ENCODE measurements around the gene MMAB.

The MMAB gene

GRCh38 chr12:109611223-109611622, 37.9 kb upstream of the MMAB start:
- H3K4me3 Mint-ChIP-seq = no peak overlapping the region
- no peaks in the 10 kb centered on the region for H3K9me3 Mint-ChIP-seq
- peaks cover 19% of the 10 kb centered on the region for H3K4me1 Mint-ChIP-seq
- H3K36me3 Mint-ChIP-seq (ENCODE audit: low read depth) = no peaks in the 10 kb centered on the region
- no peak overlapping the region for H3K27ac Mint-ChIP-seq
- no peak for TF ChIP-seq CTCF (IDR thresholded peaks at IDR 0.05; ENCODE audit: unreplicated experiment in 3 of 3)
- H3K27me3 Mint-ChIP-seq (ENCODE audit: low read depth) = peaks cover 77% of the 10 kb centered on the region

DNA sequence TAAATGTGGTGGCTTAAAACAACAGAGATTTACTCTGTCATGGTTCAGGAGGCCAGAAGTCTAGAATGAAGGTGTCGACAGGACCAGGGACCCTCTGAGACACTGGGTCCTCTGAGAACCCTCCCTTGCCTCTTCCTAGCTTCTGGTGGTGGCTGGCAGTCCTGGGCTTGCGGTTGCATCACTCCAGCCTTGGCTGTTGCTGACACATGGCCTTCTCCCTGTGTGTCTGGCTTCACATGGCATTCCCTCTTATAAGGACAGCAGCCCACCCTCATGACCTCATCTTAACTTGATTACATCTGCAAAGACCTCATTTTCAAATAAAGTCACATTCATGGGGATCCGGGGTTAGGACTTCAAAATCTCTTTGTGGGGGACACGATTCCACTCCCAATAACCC, 37.2 kb upstream of the MMAB start:
- no peaks in the 10 kb centered on the region for H3K9me3 Mint-ChIP-seq
- no peak overlapping the region for H3K27ac Mint-ChIP-seq
- H3K27me3 Mint-ChIP-seq (ENCODE audit: low read depth) = peaks cover 70% of the 10 kb centered on the region
- H3K4me1 Mint-ChIP-seq = peaks cover 22% of the 10 kb centered on the region
- no peaks in the 10 kb centered on the region for H3K36me3 Mint-ChIP-seq (ENCODE audit: low read depth)
- no peak for TF ChIP-seq CTCF (IDR thresholded peaks at IDR 0.05; ENCODE audit: unreplicated experiment in 3 of 3)
- no peak overlapping the region for H3K4me3 Mint-ChIP-seq

DNA sequence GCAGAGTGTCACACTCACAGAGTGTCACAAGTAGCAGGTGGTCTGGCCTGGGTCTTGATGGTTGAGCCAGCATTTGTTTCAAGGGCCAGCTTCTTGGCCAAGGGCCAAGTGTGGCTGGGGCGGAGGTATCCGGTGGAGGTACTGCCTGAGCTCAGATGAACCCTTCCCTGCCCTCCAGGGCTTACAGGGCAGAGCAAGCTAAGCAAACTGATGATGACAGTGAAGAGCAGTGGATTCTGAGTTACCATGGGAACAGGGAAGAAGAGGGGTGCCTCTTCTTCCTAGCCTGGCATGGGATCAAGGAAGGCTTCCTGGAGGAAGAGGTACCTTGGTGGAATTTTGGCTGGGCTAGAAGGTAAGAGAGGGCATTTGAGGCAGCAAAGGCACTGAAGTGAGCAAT, 36.0 kb upstream of the MMAB start:
- Mint-ChIP-seq H3K27ac (no peak overlapping the region), H3K4me3 (no peak overlapping the region), H3K4me1 (peaks cover 30% of the 10 kb centered on the region), H3K9me3 (no peaks in the 10 kb centered on the region), H3K27me3 (ENCODE audit: low read depth) (peaks cover 58% of the 10 kb centered on the region), H3K36me3 (ENCODE audit: low read depth) (no peaks in the 10 kb centered on the region)
- no peak for TF ChIP-seq CTCF (IDR thresholded peaks at IDR 0.05; ENCODE audit: unreplicated experiment in 3 of 3)

GRCh38 chr12:109608793-109609192, 35.5 kb upstream of the MMAB start:
- TF ChIP-seq CTCF (IDR thresholded peaks at IDR 0.05; ENCODE audit: unreplicated experiment in 3 of 3) = no peak
- Mint-ChIP-seq H3K9me3 (no peaks in the 10 kb centered on the region), H3K27ac (no peak overlapping the region), H3K4me1 (peaks cover 33% of the 10 kb centered on the region), H3K4me3 (no peak overlapping the region), H3K27me3 (ENCODE audit: low read depth) (peaks cover 53% of the 10 kb centered on the region), H3K36me3 (ENCODE audit: low read depth) (no peaks in the 10 kb centered on the region)

- no peak for TF ChIP-seq CTCF (IDR thresholded peaks at IDR 0.05; ENCODE audit: unreplicated experiment in 3 of 3)
- Mint-ChIP-seq H3K4me1 (peaks cover 33% of the 10 kb centered on the region), H3K27me3 (ENCODE audit: low read depth) (peaks cover 52% of the 10 kb centered on the region), H3K4me3 (no peak overlapping the region), H3K36me3 (ENCODE audit: low read depth) (no peaks in the 10 kb centered on the region), H3K9me3 (no peaks in the 10 kb centered on the region), H3K27ac (no peak overlapping the region)
Measured at GRCh38 chr12:109608270-109608669, 35.0 kb upstream of the MMAB start.

DNA sequence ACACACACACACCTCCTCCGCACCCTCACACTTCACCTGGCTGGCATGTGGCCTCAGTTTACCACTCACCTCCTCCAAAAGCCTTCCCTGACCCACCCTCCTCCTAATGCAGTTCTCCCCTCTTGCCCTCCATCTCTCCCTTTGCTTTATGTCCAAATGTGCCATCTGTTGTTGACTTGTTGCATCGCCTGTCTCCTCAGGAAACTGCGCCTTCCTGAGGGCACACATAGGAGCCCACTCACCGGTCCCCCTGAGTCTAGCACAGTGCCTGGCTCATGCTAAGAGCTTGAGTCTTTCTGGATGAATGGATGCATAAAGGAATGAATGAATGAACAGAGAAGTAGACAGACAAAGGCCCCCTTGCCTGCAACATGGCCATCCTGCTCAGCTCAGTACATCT, 34.3 kb upstream of the MMAB start:
- Mint-ChIP-seq H3K4me3 (peak overlapping the region in 2 of 3 experiments; percentile 9 to 12), H3K27ac (peak overlapping the region in 1 of 3 experiments; percentile 1), H3K9me3 (no peaks in the 10 kb centered on the region), H3K4me1 (peaks cover 33% of the 10 kb centered on the region), H3K27me3 (ENCODE audit: low read depth) (peaks cover 47% of the 10 kb centered on the region), H3K36me3 (ENCODE audit: low read depth) (no peaks in the 10 kb centered on the region)
- TF ChIP-seq CTCF (IDR thresholded peaks at IDR 0.05; ENCODE audit: unreplicated experiment in 3 of 3) = no peak

All from nephron (organoid).